Neuronal stem cell (in vitro differentiated cells): ENCODE results near the gene BDP1.
"Not testable (repeated sequence)": the region's sequence is repeated elsewhere in the genome, so short reads cannot be mapped to it uniquely, and the experiment has no call there.

Experiments
- DNase-seq: peaks from one replicate; pipeline ENCODE4 v3.0.0-alpha.2; 2013; ENCODE audit warnings: low spot score
- H2AFZ ChIP-seq: one replicate; pipeline ENCODE4 v1.6.1; 2013; ENCODE audit warnings: mild to moderate bottlenecking, low read length, inconsistent platforms
- H2AK5ac ChIP-seq: 2 replicates; pipeline ENCODE4 v1.6.1; 2013; ENCODE audit warnings: low read depth, mild to moderate bottlenecking, inconsistent platforms, low read length, moderate library complexity, mixed read lengths
- H2BK120ac ChIP-seq: 2 replicates; pipeline ENCODE4 v1.6.1; 2013; ENCODE audit warnings: low read depth, mild to moderate bottlenecking, inconsistent platforms, low read length, moderate library complexity, mixed read lengths
- H2BK12ac ChIP-seq: one replicate; pipeline ENCODE4 v1.6.1; 2013; ENCODE audit warnings: low read length, inconsistent platforms
- H2BK15ac ChIP-seq: 2 replicates; pipeline ENCODE4 v1.6.1; 2013; ENCODE audit warnings: mild to moderate bottlenecking, low read length, inconsistent platforms, mixed read lengths
- H2BK5ac ChIP-seq: one replicate; pipeline ENCODE4 v1.6.1; 2013; ENCODE audit warnings: inconsistent platforms, mild to moderate bottlenecking, low read length, moderate library complexity
- H3K14ac ChIP-seq: one replicate; pipeline ENCODE4 v1.6.1; 2013; ENCODE audit warnings: low read length, inconsistent platforms
- H3K18ac ChIP-seq: 2 replicates; pipeline ENCODE4 v1.6.1; 2013; ENCODE audit warnings: low read length, inconsistent platforms
- H3K23ac ChIP-seq: 2 replicates; pipeline ENCODE4 v1.6.1; 2013; ENCODE audit warnings: low read depth, mild to moderate bottlenecking, mixed read lengths, low read length, inconsistent platforms; ENCODE audit not compliant: poor library complexity
- H3K27ac ChIP-seq: replicated peaks from 3 replicates; pipeline ENCODE4 v1.5.1; 2013; ENCODE audit warnings: low read length, inconsistent platforms
- H3K27me3 ChIP-seq, 3 experiments: 2 replicates each; pipeline ENCODE4 v1.6.1; 2013; ENCODE audit warnings: low read length in 3 of 3, mild to moderate bottlenecking in 2 of 3, inconsistent platforms in 1 of 3, low read depth in 1 of 3, mixed read lengths in 1 of 3, moderate library complexity in 1 of 3; ENCODE audit not compliant: control insufficient read depth in 3 of 3, insufficient read depth in 3 of 3
- H3K36me3 ChIP-seq, 2 donors: replicated peaks in 1 of 2; 2 replicates each; pipeline ENCODE4 v1.6.1; 2013; ENCODE audit warnings: low read length in 2 of 2; ENCODE audit not compliant: control insufficient read depth in 2 of 2, insufficient read depth in 2 of 2
- H3K4ac ChIP-seq: 2 replicates; pipeline ENCODE4 v1.6.1; 2013; ENCODE audit warnings: inconsistent platforms, mild to moderate bottlenecking, low read length, moderate library complexity
- H3K4me1 ChIP-seq, 2 donors: 1 replicate in 1 of 2; 2 replicates in 1 of 2; pipeline ENCODE4 v1.6.1; 2013; ENCODE audit warnings: low read length in 2 of 2, low read depth in 1 of 2; ENCODE audit not compliant: control insufficient read depth in 2 of 2, insufficient read depth in 1 of 2
- H3K4me2 ChIP-seq: one replicate; pipeline ENCODE4 v1.6.1; 2013; ENCODE audit warnings: mild to moderate bottlenecking, low read length, inconsistent platforms; ENCODE audit not compliant: insufficient read depth, poor library complexity, severe bottlenecking
- H3K4me3 ChIP-seq, 2 donors: 2 replicates each; pipeline ENCODE4 v1.5.1; 2013; ENCODE audit warnings: low read length in 2 of 2, mild to moderate bottlenecking in 2 of 2, inconsistent platforms in 1 of 2, moderate library complexity in 1 of 2
- H3K79me1 ChIP-seq: one replicate; pipeline ENCODE4 v1.6.1; 2013; ENCODE audit warnings: low read depth, mild to moderate bottlenecking, inconsistent platforms, low read length, moderate library complexity
- H3K9ac ChIP-seq: one replicate; pipeline ENCODE4 v1.6.1; 2013; ENCODE audit warnings: mild to moderate bottlenecking, low read depth, low read length, inconsistent platforms; ENCODE audit not compliant: poor library complexity
- H3K9me3 ChIP-seq, 2 donors: replicated peaks in 1 of 2; 2 replicates each; pipeline versions ENCODE3 to v1.6.1; 2013; ENCODE audit warnings: low read length in 2 of 2, mild to moderate bottlenecking in 2 of 2, inconsistent platforms in 1 of 2, low read depth in 1 of 2, mixed read lengths in 1 of 2, moderate library complexity in 1 of 2; ENCODE audit not compliant: control insufficient read depth in 2 of 2, insufficient read depth in 1 of 2
- H4K8ac ChIP-seq: one replicate; pipeline ENCODE4 v1.6.1; 2013; ENCODE audit warnings: low read depth, mild to moderate bottlenecking, inconsistent platforms, low read length, moderate library complexity
- H4K91ac ChIP-seq: one replicate; pipeline ENCODE4 v1.6.1; 2013; ENCODE audit warnings: low read length, low read depth, mild to moderate bottlenecking, inconsistent platforms; ENCODE audit not compliant: poor library complexity
- WGBS, 2 donors: extraction: QIAGEN DNeasy Blood & Tissue Kit; methylation state at CpG; one replicate each; pipeline ENCODE4 v1.1.7; 2013; ENCODE audit warnings: missing lambda C conversion rate in 2 of 2, mixed read lengths in 1 of 2; ENCODE audit not compliant: insufficient read length in 2 of 2, insufficient replicate concordance in 1 of 2; ENCODE audit errors: extremely low coverage in 2 of 2; 5-methylcytosine and 5-hydroxymethylcytosine counted together

Gene BDP1

GRCh38 chr5:71573591-71573990 is 118.1 kb downstream of the BDP1 start:
- Histone ChIP-seq H3K4me3 (no peak overlapping the region), H2BK15ac (no peak overlapping the region), H2AK5ac (no peak overlapping the region), H3K27ac (no peak overlapping the region), H3K4me2 (no peak overlapping the region), H2BK5ac (no peak overlapping the region), H3K9ac (no peak overlapping the region), H3K4ac (no peak overlapping the region), H3K23ac (no peak overlapping the region), H4K91ac (no peak overlapping the region), H3K18ac (no peak overlapping the region), H2AFZ (no peak overlapping the region), H2BK12ac (no peak overlapping the region), H3K14ac (no peak overlapping the region), H2BK120ac (no peak overlapping the region), H3K9me3 (peaks cover 2 to 3% of the 10 kb centered on the region in 2 donors), H3K36me3 (peaks cover 1 to 6% of the 10 kb centered on the region in 2 donors), H3K27me3 (no peaks in the 10 kb centered on the region), H3K4me1 (peaks cover 2 to 4% of the 10 kb centered on the region in 2 donors), H3K79me1 (no peaks in the 10 kb centered on the region), H4K8ac (no peak overlapping the region)
- no peak for DNase-seq
- no CpG with 5 or more reads among the region's 7 CpGs for WGBS, 2 donors

- not testable (repeated sequence) for H3K9ac ChIP-seq, H3K4me2 ChIP-seq, H2AFZ ChIP-seq, H2BK12ac ChIP-seq, H2AK5ac ChIP-seq, H2BK15ac ChIP-seq, H3K79me1 ChIP-seq, H3K4ac ChIP-seq, H3K14ac ChIP-seq, H2BK5ac ChIP-seq, H3K4me3 ChIP-seq, DNase-seq, H3K23ac ChIP-seq, H3K27me3 ChIP-seq, H2BK120ac ChIP-seq, H3K9me3 ChIP-seq, H3K4me1 ChIP-seq, H3K36me3 ChIP-seq, H3K18ac ChIP-seq, H4K8ac ChIP-seq, H4K91ac ChIP-seq, H3K27ac ChIP-seq
- no CpG with 5 or more reads among the region's 4 CpGs for WGBS, 2 donors
These were observed 120.1 kb downstream of the BDP1 start for GRCh38 chr5:71575588-71575987.

- H3K4me1 ChIP-seq: peaks cover 2 to 4% of the 10 kb centered on the region in 2 donors
- no peak overlapping the region for H3K14ac ChIP-seq
- no peak overlapping the region for H2AK5ac ChIP-seq
- DNase-seq: no peak
- no peak overlapping the region for H2BK5ac ChIP-seq
- no peak overlapping the region for H3K18ac ChIP-seq
- peaks cover 2% of the 10 kb centered on the region in 2 donors for H3K9me3 ChIP-seq
- H3K4me2 ChIP-seq: no peak overlapping the region
- no peak overlapping the region for H2BK15ac ChIP-seq
- no peaks in the 10 kb centered on the region for H3K79me1 ChIP-seq
- no peak overlapping the region for H2BK12ac ChIP-seq
- H3K27me3 ChIP-seq: no peaks in the 10 kb centered on the region
- no peak overlapping the region for H3K4me3 ChIP-seq
- peaks cover 0 to 1% of the 10 kb centered on the region in 2 donors for H3K36me3 ChIP-seq
- H4K91ac ChIP-seq: no peak overlapping the region
- H3K4ac ChIP-seq: no peak overlapping the region
- H3K23ac ChIP-seq: no peak overlapping the region
- H3K9ac ChIP-seq: no peak overlapping the region
- no peak overlapping the region for H2BK120ac ChIP-seq
- no peak overlapping the region for H4K8ac ChIP-seq
- no CpG with 5 or more reads among the region's 3 CpGs for WGBS, 2 donors
- no peak overlapping the region for H2AFZ ChIP-seq
- no peak overlapping the region for H3K27ac ChIP-seq
These were observed 120.8 kb downstream of the BDP1 start for GRCh38 chr5:71576241-71576640.

- not testable (repeated sequence) for H3K4me2 ChIP-seq, H3K18ac ChIP-seq, H3K79me1 ChIP-seq, H3K23ac ChIP-seq, H3K14ac ChIP-seq, H3K36me3 ChIP-seq, H2AK5ac ChIP-seq, H2BK120ac ChIP-seq, H3K9ac ChIP-seq, H2BK12ac ChIP-seq, H3K9me3 ChIP-seq, DNase-seq, H3K4me1 ChIP-seq, H3K4me3 ChIP-seq, H3K27ac ChIP-seq, H4K8ac ChIP-seq, H2AFZ ChIP-seq, H2BK5ac ChIP-seq, H3K4ac ChIP-seq, H4K91ac ChIP-seq, H2BK15ac ChIP-seq, H3K27me3 ChIP-seq
- WGBS, 2 donors: no CpG with 5 or more reads among the region's 6 CpGs
These were observed 122.4 kb downstream of the BDP1 start for GRCh38 chr5:71577839-71578238.
